ENCODE measurements around the gene IGFBP5. TPM values are rescaled to one million over a fixed set of nuclear protein-coding genes. Genes with fewer than 3 reads are reported as not detected.
A peak's percentile ranks its signal among the peaks of the same experiment; 100 is the strongest.

The IGFBP5 gene
- total and polyA plus RNA-seq, 9 of the 15 experiments (the other 6 are each of a cell fraction or from before 2014, with no cell fraction given), result 0.01 to 1.9 (median 0.03) TPM; not detected in 6

DNA sequence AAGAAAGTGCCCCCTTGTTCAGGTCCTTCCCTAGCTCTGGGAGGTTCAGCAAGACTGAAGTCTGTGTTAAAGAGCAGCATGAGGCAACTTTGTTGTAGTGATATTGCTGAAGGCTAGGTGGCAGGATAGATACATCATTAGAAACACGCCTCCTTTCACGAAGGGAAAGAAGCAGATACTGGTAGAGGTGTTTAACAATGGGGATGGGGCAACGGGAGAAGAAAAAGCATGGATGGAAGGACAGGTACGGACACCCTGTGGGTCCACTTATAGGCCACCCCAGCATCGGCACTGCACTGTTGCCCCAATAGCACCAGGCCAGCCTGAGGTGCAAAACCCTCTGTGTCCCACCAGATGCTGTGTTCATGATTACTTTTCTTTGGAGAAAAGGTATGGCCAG, 3.5 kb upstream of the IGFBP5 start:
- ATAC-seq (peak; percentile 87), DNase-seq (ENCODE audit: extremely low read depth in 1 of 4, low spot score in 3 of 4) (peak; percentile 30 to 50 (median 36)), FAIRE-seq (peak; percentile 94)
- Histone ChIP-seq H3K9ac (ENCODE audit: insufficient read depth in 1 of 2, low read depth in 2 of 2, low read length in 2 of 2) (no peak overlapping the region), H2AFZ (ENCODE audit: low read depth, low read length) (no peak overlapping the region), H3K27me3 (ENCODE audit: control insufficient read depth in 2 of 2, insufficient read depth in 2 of 2, low read length in 2 of 2) (no peaks in the 10 kb centered on the region; a peak in 1 of 5 replicates), H3K4me1 (replicated peaks in 1 of 2; ENCODE audit: control insufficient read depth in 2 of 2, insufficient read depth in 2 of 2, low read length in 2 of 2) (peaks cover 0 to 9% of the 10 kb centered on the region in 2 experiments; a peak in 4 of 5 replicates), H3K9me1 (ENCODE audit: control insufficient read depth, insufficient read depth, low read length) (no peaks in the 10 kb centered on the region), H3K4me2 (ENCODE audit: insufficient read depth, low read length) (no peak overlapping the region), H3K4me3 (no peak overlapping the region), H3K27ac (ENCODE audit: extremely low read depth, low read depth, low read length) (no peak overlapping the region), H3K9me3 (replicated peaks; ENCODE audit: control insufficient read depth, insufficient read depth, low read depth, low read length) (no peaks in the 10 kb centered on the region), H4K20me1 (replicated peaks; ENCODE audit: control insufficient read depth, insufficient read depth, low read length) (no peaks in the 10 kb centered on the region), H3K79me2 (ENCODE audit: control insufficient read depth, insufficient read depth, low read length) (no peaks in the 10 kb centered on the region), H3K36me3 (ENCODE audit: control insufficient read depth, insufficient read depth, low read length) (no peaks in the 10 kb centered on the region)
- ChIA-PET CTCF (ENCODE audit: low intra/inter-chr PET ratio) (interaction anchor here (0.6 to 1.2 kb wide), 4 partner anchors 219 to 467 kb away, joined by 3 read pairs; no protein-coding TSS in a partner anchor), POLR2A (no interaction called here)
- intact Hi-C loops (cut with micrococcal nuclease), result loop anchor here (1.0 to 5.0 kb wide), 7 partner anchors 78 to 813 kb away; no protein-coding TSS in a partner anchor
- no TSS peak for BruUV-seq (replicated peaks)
- 7% methylated on average over 4 of the region's 5 CpGs for WGBS (ENCODE audit: insufficient coverage, low coverage, missing lambda C conversion rate)
- in situ Hi-C loops (cut with MboI), result loop anchor here (10.0 to 25.0 kb wide), 2 partner anchors 286 to 1013 kb away; no protein-coding TSS in a partner anchor
- no peak for TF ChIP-seq CHD2 (IDR thresholded peaks at IDR 0.05; ENCODE audit: low read depth, low read length)
- TF ChIP-seq RAD21 (CRISPR knock-in tag; conservative IDR thresholded peaks at IDR 0.05 in 1 of 2, IDR thresholded peaks at IDR 0.05 in 1 of 2), result peak; percentile 78 to 87
- no peak for TF ChIP-seq KDM4B (IDR thresholded peaks at IDR 0.05; ENCODE audit: borderline replicate concordance in 2 of 2, low read depth in 1 of 2)
- peak; percentile 66 for TF ChIP-seq SMC3 (conservative IDR thresholded peaks at IDR 0.05; ENCODE audit: insufficient read depth, low read depth, low read length)
- TF ChIP-seq ARID2 (IDR thresholded peaks at IDR 0.05), result peak; percentile 57; the same call in 1 of the 2 replicates
- TF ChIP-seq, protein P1, sequence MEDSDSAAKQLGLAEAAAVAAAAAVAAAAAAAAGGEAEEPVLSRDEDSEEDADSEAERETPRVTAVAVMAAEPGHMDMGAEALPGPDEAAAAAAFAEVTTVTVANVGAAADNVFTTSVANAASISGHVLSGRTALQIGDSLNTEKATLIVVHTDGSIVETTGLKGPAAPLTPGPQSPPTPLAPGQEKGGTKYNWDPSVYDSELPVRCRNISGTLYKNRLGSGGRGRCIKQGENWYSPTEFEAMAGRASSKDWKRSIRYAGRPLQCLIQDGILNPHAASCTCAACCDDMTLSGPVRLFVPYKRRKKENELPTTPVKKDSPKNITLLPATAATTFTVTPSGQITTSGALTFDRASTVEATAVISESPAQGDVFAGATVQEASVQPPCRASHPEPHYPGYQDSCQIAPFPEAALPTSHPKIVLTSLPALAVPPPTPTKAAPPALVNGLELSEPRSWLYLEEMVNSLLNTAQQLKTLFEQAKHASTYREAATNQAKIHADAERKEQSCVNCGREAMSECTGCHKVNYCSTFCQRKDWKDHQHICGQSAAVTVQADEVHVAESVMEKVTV (CRISPR knock-in tag; IDR thresholded peaks at IDR 0.05), result peak; percentile 59
- TF ChIP-seq, protein P2, sequence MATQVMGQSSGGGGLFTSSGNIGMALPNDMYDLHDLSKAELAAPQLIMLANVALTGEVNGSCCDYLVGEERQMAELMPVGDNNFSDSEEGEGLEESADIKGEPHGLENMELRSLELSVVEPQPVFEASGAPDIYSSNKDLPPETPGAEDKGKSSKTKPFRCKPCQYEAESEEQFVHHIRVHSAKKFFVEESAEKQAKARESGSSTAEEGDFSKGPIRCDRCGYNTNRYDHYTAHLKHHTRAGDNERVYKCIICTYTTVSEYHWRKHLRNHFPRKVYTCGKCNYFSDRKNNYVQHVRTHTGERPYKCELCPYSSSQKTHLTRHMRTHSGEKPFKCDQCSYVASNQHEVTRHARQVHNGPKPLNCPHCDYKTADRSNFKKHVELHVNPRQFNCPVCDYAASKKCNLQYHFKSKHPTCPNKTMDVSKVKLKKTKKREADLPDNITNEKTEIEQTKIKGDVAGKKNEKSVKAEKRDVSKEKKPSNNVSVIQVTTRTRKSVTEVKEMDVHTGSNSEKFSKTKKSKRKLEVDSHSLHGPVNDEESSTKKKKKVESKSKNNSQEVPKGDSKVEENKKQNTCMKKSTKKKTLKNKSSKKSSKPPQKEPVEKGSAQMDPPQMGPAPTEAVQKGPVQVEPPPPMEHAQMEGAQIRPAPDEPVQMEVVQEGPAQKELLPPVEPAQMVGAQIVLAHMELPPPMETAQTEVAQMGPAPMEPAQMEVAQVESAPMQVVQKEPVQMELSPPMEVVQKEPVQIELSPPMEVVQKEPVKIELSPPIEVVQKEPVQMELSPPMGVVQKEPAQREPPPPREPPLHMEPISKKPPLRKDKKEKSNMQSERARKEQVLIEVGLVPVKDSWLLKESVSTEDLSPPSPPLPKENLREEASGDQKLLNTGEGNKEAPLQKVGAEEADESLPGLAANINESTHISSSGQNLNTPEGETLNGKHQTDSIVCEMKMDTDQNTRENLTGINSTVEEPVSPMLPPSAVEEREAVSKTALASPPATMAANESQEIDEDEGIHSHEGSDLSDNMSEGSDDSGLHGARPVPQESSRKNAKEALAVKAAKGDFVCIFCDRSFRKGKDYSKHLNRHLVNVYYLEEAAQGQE (IDR thresholded peaks at IDR 0.05; ENCODE audit: borderline replicate concordance), result peak; percentile 81
- TF ChIP-seq, protein P2 (CRISPR knock-in tag; IDR thresholded peaks at IDR 0.05; ENCODE audit: low read depth), result no peak
- TF ChIP-seq, protein P3, sequence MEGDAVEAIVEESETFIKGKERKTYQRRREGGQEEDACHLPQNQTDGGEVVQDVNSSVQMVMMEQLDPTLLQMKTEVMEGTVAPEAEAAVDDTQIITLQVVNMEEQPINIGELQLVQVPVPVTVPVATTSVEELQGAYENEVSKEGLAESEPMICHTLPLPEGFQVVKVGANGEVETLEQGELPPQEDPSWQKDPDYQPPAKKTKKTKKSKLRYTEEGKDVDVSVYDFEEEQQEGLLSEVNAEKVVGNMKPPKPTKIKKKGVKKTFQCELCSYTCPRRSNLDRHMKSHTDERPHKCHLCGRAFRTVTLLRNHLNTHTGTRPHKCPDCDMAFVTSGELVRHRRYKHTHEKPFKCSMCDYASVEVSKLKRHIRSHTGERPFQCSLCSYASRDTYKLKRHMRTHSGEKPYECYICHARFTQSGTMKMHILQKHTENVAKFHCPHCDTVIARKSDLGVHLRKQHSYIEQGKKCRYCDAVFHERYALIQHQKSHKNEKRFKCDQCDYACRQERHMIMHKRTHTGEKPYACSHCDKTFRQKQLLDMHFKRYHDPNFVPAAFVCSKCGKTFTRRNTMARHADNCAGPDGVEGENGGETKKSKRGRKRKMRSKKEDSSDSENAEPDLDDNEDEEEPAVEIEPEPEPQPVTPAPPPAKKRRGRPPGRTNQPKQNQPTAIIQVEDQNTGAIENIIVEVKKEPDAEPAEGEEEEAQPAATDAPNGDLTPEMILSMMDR (IDR thresholded peaks at IDR 0.05 in 2 of 3, conservative IDR thresholded peaks at IDR 0.05 in 1 of 3; ENCODE audit: insufficient read depth in 2 of 3, low read depth in 1 of 3, low read length in 3 of 3), result peak; percentile 63 to 75 (median 68); a peak in 5 of 6 replicates

Measured in K562 (cell line).